SJSA1 (cell line): Measurements from ENCODE around the gene MMP25. TPM values are rescaled to one million over a fixed set of nuclear protein-coding genes. Genes with fewer than 3 reads are reported as not detected.
A peak's percentile ranks its signal among the peaks of the same experiment; 100 is the strongest.

Experiments
- DNase-seq, 2 experiments: peaks; one replicate each; pipeline ENCODE4 v3.0.0-alpha.2; 2015 to 2020; ENCODE audit warnings: low spot score in 2 of 2, low read depth in 1 of 2
- H3K27ac ChIP-seq: fragments of 250-450 bp; sonication (Bioruptor Pico); 2 replicates; pipeline ENCODE4 v1.5.1; 2020; ENCODE audit warnings: mild to moderate bottlenecking, moderate library complexity
- H3K27me3 ChIP-seq: fragments of 250-450 bp; sonication (Bioruptor Pico); replicated peaks from 2 replicates; pipeline ENCODE4 v1.5.1; 2020; ENCODE audit warnings: mild to moderate bottlenecking, moderate library complexity
- H3K36me3 ChIP-seq: fragments of 250-450 bp; sonication (Bioruptor Pico); 2 replicates; pipeline ENCODE4 v1.5.1; 2020; ENCODE audit warnings: mild to moderate bottlenecking
- H3K4me1 ChIP-seq: fragments of 250-450 bp; sonication (Bioruptor Pico); replicated peaks from 2 replicates; pipeline ENCODE4 v1.6.1; 2021; ENCODE audit warnings: mild to moderate bottlenecking
- H3K4me3 ChIP-seq: fragments of 250-450 bp; sonication (Bioruptor Pico); 2 replicates; pipeline ENCODE4 v1.5.1; 2020; ENCODE audit warnings: mild to moderate bottlenecking
- H3K9me3 ChIP-seq: fragments of 250-450 bp; sonication (Bioruptor Pico); replicated peaks from 2 replicates; pipeline ENCODE4 v1.5.1; 2020; ENCODE audit warnings: mild to moderate bottlenecking
- total RNA-seq: library from RNA; depleted of rRNA; stranded (reverse); fragments of >200 nt; shearing (Covaris generic); gene quantifications from 2 replicates; pipeline ENCODE4 v1.2.3, GENCODE V29; 2014

Gene MMP25
- total RNA-seq, 1 experiment from 2014 or later: 0.55 TPM

- Histone ChIP-seq H3K36me3 (no peaks in the 10 kb centered on the region), H3K27ac (no peak overlapping the region), H3K4me3 (no peak overlapping the region), H3K27me3 (peaks cover 65% of the 10 kb centered on the region), H3K9me3 (no peaks in the 10 kb centered on the region), H3K4me1 (no peaks in the 10 kb centered on the region; the same call in 1 of the 2 replicates)
- DNase-seq: no peak
Measured at GRCh38 chr16:3012246-3012645, 34.1 kb upstream of the MMP25 start.

- no peak for DNase-seq
- no peaks in the 10 kb centered on the region; the same call in 1 of the 2 replicates for H3K4me1 ChIP-seq
- no peaks in the 10 kb centered on the region for H3K36me3 ChIP-seq
- no peak within 1 kb of the TSS for H3K27ac ChIP-seq
- H3K4me3 ChIP-seq: no peak within 1 kb of the TSS
- H3K27me3 ChIP-seq: peaks cover 58% of the 10 kb centered on the region
- H3K9me3 ChIP-seq: no peaks in the 10 kb centered on the region
Measured at GRCh38 chr16:3012828-3013420, 33.4 kb upstream of the MMP25 start, which contains the start of gene CLDN9. TSS of gene CLDN9 (plus strand) at chr16:3012923. CDS start at chr16:3013363, 440 bp downstream.

- H3K27ac ChIP-seq: no peak overlapping the region
- H3K36me3 ChIP-seq: no peaks in the 10 kb centered on the region
- peaks cover 52% of the 10 kb centered on the region for H3K27me3 ChIP-seq
- H3K4me3 ChIP-seq: no peak overlapping the region
- H3K9me3 ChIP-seq: no peaks in the 10 kb centered on the region
- no peaks in the 10 kb centered on the region; the same call in 1 of the 2 replicates for H3K4me1 ChIP-seq
- DNase-seq: no peak
Measured at GRCh38 chr16:3013491-3013951, 32.8 kb upstream of the MMP25 start.

DNA sequence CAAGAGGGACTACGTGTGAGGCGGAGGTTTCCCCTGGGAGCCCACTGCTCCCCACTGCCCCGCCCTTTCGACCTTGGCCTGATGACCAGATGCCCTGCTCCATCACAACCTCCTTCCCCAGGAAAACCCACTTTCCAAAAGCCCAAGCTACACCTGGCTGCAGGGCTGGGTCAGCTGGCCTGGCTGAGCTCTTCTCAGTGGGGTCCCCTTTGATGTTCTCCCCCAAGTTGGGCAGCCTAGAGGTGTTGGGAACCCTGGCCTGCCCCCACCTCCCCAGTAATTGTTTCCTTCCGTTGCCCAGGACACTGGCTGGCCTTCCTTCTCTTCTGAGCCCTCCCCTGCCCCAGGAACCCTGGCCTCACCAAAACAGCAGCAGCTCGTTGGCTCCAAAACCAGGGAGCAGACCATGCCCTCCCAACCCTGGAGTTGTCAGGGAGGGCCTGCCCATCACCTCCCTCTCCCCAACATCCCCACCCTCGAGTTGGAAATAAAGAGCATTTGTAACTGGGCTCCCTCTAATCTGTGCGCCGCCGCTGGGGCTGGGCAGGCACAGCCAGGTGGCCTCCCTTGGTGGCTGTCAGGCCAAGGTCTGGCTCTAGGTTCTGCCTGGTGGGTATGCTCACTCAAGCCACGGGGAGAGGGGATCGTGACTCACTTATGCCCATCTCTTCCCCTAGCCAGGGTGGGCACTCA lies 32.2 kb upstream of the MMP25 start:
- no peak for DNase-seq
- no peaks in the 10 kb centered on the region for H3K36me3 ChIP-seq
- H3K27me3 ChIP-seq: peaks cover 46% of the 10 kb centered on the region
- H3K27ac ChIP-seq: no peak overlapping the region
- H3K9me3 ChIP-seq: no peaks in the 10 kb centered on the region
- H3K4me3 ChIP-seq: no peak overlapping the region
- H3K4me1 ChIP-seq: no peaks in the 10 kb centered on the region; the same call in 1 of the 2 replicates

GRCh38 chr16:3014971-3015370 lies 31.4 kb upstream of the MMP25 start:
- no peak overlapping the region for H3K27ac ChIP-seq
- H3K9me3 ChIP-seq: no peaks in the 10 kb centered on the region
- H3K4me3 ChIP-seq: no peak overlapping the region
- DNase-seq: no peak
- no peaks in the 10 kb centered on the region for H3K36me3 ChIP-seq
- peaks cover 37% of the 10 kb centered on the region for H3K27me3 ChIP-seq
- H3K4me1 ChIP-seq: peaks cover 3% of the 10 kb centered on the region

- Histone ChIP-seq H3K27me3 (peaks cover 30% of the 10 kb centered on the region), H3K36me3 (peaks cover 8% of the 10 kb centered on the region), H3K4me3 (no peak overlapping the region), H3K27ac (no peak overlapping the region), H3K9me3 (no peaks in the 10 kb centered on the region), H3K4me1 (peaks cover 3% of the 10 kb centered on the region)
- DNase-seq: no peak
Measured at GRCh38 chr16:3015865-3016521, 30.4 kb upstream of the MMP25 start.

DNA sequence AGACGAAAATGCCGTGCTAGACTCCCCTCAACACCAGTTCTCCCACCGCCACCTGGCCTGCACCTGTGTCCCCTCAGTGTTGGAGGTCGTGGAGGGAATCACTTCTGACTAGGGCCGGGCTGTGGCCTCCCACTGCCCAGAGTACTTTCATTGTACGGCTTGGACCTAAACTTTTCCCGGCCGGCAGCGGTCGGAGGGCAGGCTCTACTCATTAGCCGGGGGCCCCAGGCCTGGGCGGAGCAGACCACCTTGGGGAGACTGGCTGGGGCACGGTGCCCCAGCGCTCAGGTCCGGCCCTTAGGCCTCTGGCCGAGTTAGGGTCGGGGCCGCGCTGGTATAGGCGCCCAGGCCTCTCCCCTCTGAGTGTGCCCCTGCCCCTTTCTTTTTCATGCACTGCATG lies 29.0 kb upstream of the MMP25 start:
- Histone ChIP-seq H3K4me3 (no peak overlapping the region), H3K36me3 (peaks cover 22% of the 10 kb centered on the region), H3K4me1 (peaks cover 7% of the 10 kb centered on the region), H3K9me3 (no peaks in the 10 kb centered on the region), H3K27me3 (peaks cover 22% of the 10 kb centered on the region), H3K27ac (no peak overlapping the region)
- DNase-seq: no peak

GRCh38 chr16:3017794-3018506 lies 28.4 kb upstream of the MMP25 start, which contains the start of gene CLDN6:
TSS of gene CLDN6 (minus strand) at chr16:3018183. CDS start at chr16:3016021, 2,162 bp downstream.
- no peaks in the 10 kb centered on the region for H3K9me3 ChIP-seq
- H3K36me3 ChIP-seq: peaks cover 28% of the 10 kb centered on the region
- no peak for DNase-seq
- H3K27me3 ChIP-seq: peaks cover 16% of the 10 kb centered on the region
- no peak within 1 kb of the TSS for H3K27ac ChIP-seq
- H3K4me3 ChIP-seq: no peak within 1 kb of the TSS
- peaks cover 13% of the 10 kb centered on the region for H3K4me1 ChIP-seq

DNA sequence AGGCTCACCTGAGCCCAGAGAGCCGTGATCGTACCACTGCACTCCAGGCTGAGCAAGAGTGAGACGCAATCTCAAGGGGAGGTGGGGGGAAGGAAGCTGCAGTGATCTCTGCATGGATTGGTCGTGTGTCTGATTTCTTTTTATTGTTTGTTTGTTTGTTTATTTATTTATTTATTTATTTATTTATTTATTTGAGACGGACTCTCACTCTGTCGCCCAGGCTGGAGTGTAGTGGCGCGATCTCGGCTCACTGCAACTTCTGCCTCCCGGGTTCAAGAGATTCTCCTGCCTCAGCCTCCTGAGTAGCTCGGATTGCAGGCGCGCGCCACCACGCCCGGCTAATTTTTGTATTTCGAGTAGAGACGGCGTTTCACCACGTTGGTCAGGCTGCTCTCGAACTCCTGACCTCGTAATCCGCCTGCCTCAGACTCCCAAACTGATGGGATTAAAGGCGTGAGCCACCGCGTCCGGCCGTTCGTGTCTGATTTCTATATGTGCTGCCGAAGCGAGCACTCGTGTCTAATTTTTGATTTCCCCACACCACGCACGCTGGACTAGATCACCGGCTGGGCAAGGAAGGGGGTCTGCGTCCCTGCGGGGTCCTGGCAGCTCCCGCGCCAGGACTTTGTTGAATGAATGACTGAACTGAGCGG lies 26.6 kb upstream of the MMP25 start:
- Histone ChIP-seq H3K4me3 (peak overlapping the region; percentile 96), H3K9me3 (peaks cover 6% of the 10 kb centered on the region; the same call in 1 of the 2 replicates), H3K27ac (no peak overlapping the region), H3K4me1 (peaks cover 27% of the 10 kb centered on the region), H3K36me3 (peaks cover 39% of the 10 kb centered on the region), H3K27me3 (no peaks in the 10 kb centered on the region)
- peak in 1 of 2 experiments; percentile 65 for DNase-seq

- peak within 1 kb of the TSS; percentile 99 for H3K27ac ChIP-seq
- H3K27me3 ChIP-seq: no peaks in the 10 kb centered on the region
- H3K4me1 ChIP-seq: peaks cover 27% of the 10 kb centered on the region
- peaks cover 6% of the 10 kb centered on the region; the same call in 1 of the 2 replicates for H3K9me3 ChIP-seq
- DNase-seq: peak; percentile 77 to 81
- H3K4me3 ChIP-seq: peak within 1 kb of the TSS; percentile 96
- peaks cover 41% of the 10 kb centered on the region for H3K36me3 ChIP-seq
Measured at GRCh38 chr16:3020247-3020603, 26.1 kb upstream of the MMP25 start, which contains the start of gene TNFRSF12A. TSS of gene TNFRSF12A (plus strand) at chr16:3020368. CDS start at chr16:3020398, 30 bp downstream.

GRCh38 chr16:3020604-3021448 lies 25.5 kb upstream of the MMP25 start:
- Histone ChIP-seq H3K27ac (peak overlapping the region; percentile 99), H3K9me3 (peaks cover 6% of the 10 kb centered on the region; the same call in 1 of the 2 replicates), H3K4me3 (peak overlapping the region; percentile 96), H3K4me1 (peaks cover 27% of the 10 kb centered on the region), H3K36me3 (peaks cover 47% of the 10 kb centered on the region), H3K27me3 (no peaks in the 10 kb centered on the region)
- DNase-seq: peak; percentile 96

DNA sequence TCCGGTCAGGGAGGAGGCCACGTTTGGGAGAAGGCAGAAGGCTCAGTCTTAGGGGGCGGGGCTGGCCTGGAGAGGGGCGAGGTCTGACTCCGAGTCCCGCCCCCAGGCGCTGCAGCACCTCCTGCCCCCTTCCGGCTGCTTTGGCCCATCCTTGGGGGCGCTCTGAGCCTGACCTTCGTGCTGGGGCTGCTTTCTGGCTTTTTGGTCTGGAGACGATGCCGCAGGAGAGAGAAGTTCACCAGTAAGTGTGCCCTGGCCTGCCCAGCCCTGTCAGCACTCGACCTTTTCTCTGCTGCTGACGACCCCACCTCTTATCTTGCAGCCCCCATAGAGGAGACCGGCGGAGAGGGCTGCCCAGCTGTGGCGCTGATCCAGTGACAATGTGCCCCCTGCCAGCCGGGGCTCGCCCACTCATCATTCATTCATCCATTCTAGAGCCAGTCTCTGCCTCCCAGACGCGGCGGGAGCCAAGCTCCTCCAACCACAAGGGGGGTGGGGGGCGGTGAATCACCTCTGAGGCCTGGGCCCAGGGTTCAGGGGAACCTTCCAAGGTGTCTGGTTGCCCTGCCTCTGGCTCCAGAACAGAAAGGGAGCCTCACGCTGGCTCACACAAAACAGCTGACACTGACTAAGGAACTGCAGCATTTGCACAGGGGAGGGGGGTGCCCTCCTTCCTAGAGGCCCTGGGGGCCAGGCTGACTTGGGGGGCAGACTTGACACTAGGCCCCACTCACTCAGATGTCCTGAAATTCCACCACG lies 24.7 kb upstream of the MMP25 start:
- peak overlapping the region; percentile 96 for H3K4me3 ChIP-seq
- no peaks in the 10 kb centered on the region for H3K27me3 ChIP-seq
- peak overlapping the region; percentile 99 for H3K27ac ChIP-seq
- peaks cover 55% of the 10 kb centered on the region for H3K36me3 ChIP-seq
- peaks cover 27% of the 10 kb centered on the region for H3K4me1 ChIP-seq
- peak; percentile 93 to 97 for DNase-seq
- H3K9me3 ChIP-seq: peaks cover 6% of the 10 kb centered on the region; the same call in 1 of the 2 replicates
